Loucy (cell line): ENCODE measurements around the gene YBX2.
A peak's percentile ranks its signal among the peaks of the same experiment; 100 is the strongest.

Experiments
- H2AFZ ChIP-seq: fragments of 200-600 bp; sonication (generic); 2 replicates; pipeline ENCODE4 v1.6.0; 2016; ENCODE audit warnings: antibody characterized with exemption, mild to moderate bottlenecking, low read length, moderate library complexity
- H3F3A ChIP-seq: fragments of 200-600 bp; 2 replicates; pipeline ENCODE4 v1.6.0; 2016; ENCODE audit warnings: antibody characterized with exemption, low read depth, mild to moderate bottlenecking
- H3K27me3 ChIP-seq: fragments of 200-600 bp; sonication (generic); 2 replicates; pipeline ENCODE4 v1.6.1; 2014; ENCODE audit warnings: low read length, mild to moderate bottlenecking; ENCODE audit not compliant: insufficient read depth, poor library complexity, severe bottlenecking
- H3K36me3 ChIP-seq: fragments of 200-600 bp; sonication (generic); 2 replicates; pipeline ENCODE4 v1.6.1; 2016; ENCODE audit warnings: low read length; ENCODE audit not compliant: insufficient read depth
- H3K4me1 ChIP-seq: fragments of 200-600 bp; sonication (generic); 2 replicates; pipeline ENCODE4 v1.5.1; 2014; ENCODE audit warnings: low read length, mild to moderate bottlenecking; ENCODE audit not compliant: insufficient read depth, poor library complexity, severe bottlenecking
- H3K4me2 ChIP-seq: fragments of 200-600 bp; sonication (generic); 2 replicates; pipeline ENCODE4 v1.6.0; 2014; ENCODE audit warnings: antibody characterized with exemption, low read length, low read depth, mild to moderate bottlenecking; ENCODE audit not compliant: poor library complexity, severe bottlenecking
- H3K4me3 ChIP-seq: fragments of 200-600 bp; sonication (generic); 2 replicates; pipeline ENCODE4 v1.5.1; 2014; ENCODE audit warnings: low read length, mild to moderate bottlenecking, mixed read lengths; ENCODE audit not compliant: poor library complexity, severe bottlenecking
- H3K79me2 ChIP-seq: fragments of 200-600 bp; sonication (generic); 2 replicates; pipeline ENCODE4 v1.6.1; 2014; ENCODE audit warnings: low read length; ENCODE audit not compliant: insufficient read depth
- H3K9ac ChIP-seq: fragments of 200-600 bp; sonication (generic); 2 replicates; pipeline ENCODE4 v1.6.0; 2014; ENCODE audit warnings: mild to moderate bottlenecking, low read depth, low read length, moderate library complexity; ENCODE audit not compliant: poor library complexity, severe bottlenecking
- H3K9me2 ChIP-seq: fragments of 200-600 bp; sonication (generic); replicated peaks from 2 replicates; pipeline ENCODE4 v1.6.1; 2016; ENCODE audit warnings: low read depth, low read length, mixed read lengths
- H3K9me3 ChIP-seq: fragments of 200-600 bp; sonication (generic); 2 replicates; pipeline ENCODE4 v1.6.1; 2014; ENCODE audit warnings: mild to moderate bottlenecking, antibody characterized with exemption, low read length, low read depth; ENCODE audit not compliant: insufficient read depth
- H4K20me1 ChIP-seq: fragments of 200-600 bp; sonication (generic); 2 replicates; pipeline ENCODE4 v1.6.0; 2014; ENCODE audit warnings: antibody characterized with exemption, low read length, mild to moderate bottlenecking; ENCODE audit not compliant: insufficient read depth, poor library complexity, severe bottlenecking
- CTCF ChIP-seq: fragments of 200-600 bp; sonication (generic); conservative IDR thresholded peaks from 2 replicates; pipeline ENCODE4 v1.5.1; 2014; ENCODE audit warnings: mild to moderate bottlenecking, antibody characterized with exemption, low read length
- EZH2phosphoT487 ChIP-seq: fragments of 200-600 bp; IDR thresholded peaks from 2 replicates; pipeline ENCODE4 v1.6.1; 2018; ENCODE audit warnings: antibody characterized with exemption, mild to moderate bottlenecking, moderate library complexity, borderline replicate concordance

The YBX2 gene

GRCh38 chr17:7304179-7304578, 9.7 kb upstream of the YBX2 start:
- Histone ChIP-seq H3K9me3 (no peaks in the 10 kb centered on the region), H3K4me1 (peaks cover 2% of the 10 kb centered on the region), H3K79me2 (peaks cover 18% of the 10 kb centered on the region), H4K20me1 (peaks cover 12% of the 10 kb centered on the region), H3K36me3 (0 out of 2 replicates have a peak, but pooled peaks cover under 1% of the 10 kb centered on the region), H3K4me3 (no peak overlapping the region), H2AFZ (no peak overlapping the region), H3F3A (peaks cover 13% of the 10 kb centered on the region), H3K4me2 (no peak overlapping the region), H3K9me2 (no peaks in the 10 kb centered on the region), H3K27me3 (peaks cover 12% of the 10 kb centered on the region), H3K9ac (no peak overlapping the region)
- no peak for TF ChIP-seq EZH2phosphoT487
- no peak for TF ChIP-seq CTCF

- Histone ChIP-seq H3F3A (no peaks in the 10 kb centered on the region), H3K9me2 (no peaks in the 10 kb centered on the region), H3K4me3 (peak overlapping the region; percentile 54), H3K9me3 (no peaks in the 10 kb centered on the region), H3K36me3 (no peaks in the 10 kb centered on the region), H3K9ac (no peak overlapping the region), H2AFZ (peak overlapping the region; percentile 97), H3K4me1 (peaks cover 7% of the 10 kb centered on the region), H3K27me3 (no peaks in the 10 kb centered on the region), H3K79me2 (no peaks in the 10 kb centered on the region), H4K20me1 (no peaks in the 10 kb centered on the region), H3K4me2 (peak overlapping the region; percentile 66)
- TF ChIP-seq CTCF, result peak; percentile 86
- no peak for TF ChIP-seq EZH2phosphoT487
These were observed 1.9 kb upstream of the YBX2 start for GRCh38 chr17:7296189-7296861.

- H3K79me2 ChIP-seq, result no peaks in the 10 kb centered on the region
- H3K9ac ChIP-seq, result no peak overlapping the region
- peak overlapping the region; percentile 66 for H3K4me2 ChIP-seq
- no peaks in the 10 kb centered on the region for H3K9me3 ChIP-seq
- no peaks in the 10 kb centered on the region for H3K36me3 ChIP-seq
- H3K4me1 ChIP-seq, result peaks cover 7% of the 10 kb centered on the region
- TF ChIP-seq EZH2phosphoT487 (no peak), CTCF (no peak)
- no peaks in the 10 kb centered on the region for H3K9me2 ChIP-seq
- no peaks in the 10 kb centered on the region for H3F3A ChIP-seq
- H3K27me3 ChIP-seq, result no peaks in the 10 kb centered on the region
- no peaks in the 10 kb centered on the region for H4K20me1 ChIP-seq
- peak overlapping the region; percentile 45; the same call in 1 of the 2 replicates for H2AFZ ChIP-seq
- peak overlapping the region; percentile 54 for H3K4me3 ChIP-seq
These were observed 1.1 kb upstream of the YBX2 start for GRCh38 chr17:7295230-7296180.
